SU-DHL-6 (cell line): ENCODE data around the gene APOD.

Source experiments
- H2AFZ ChIP-seq: fragments of 200-600 bp; sonication (generic); 2 replicates; pipeline ENCODE4 v1.6.1; 2014; ENCODE audit warnings: low read depth, mild to moderate bottlenecking, moderate library complexity, mixed read lengths, antibody characterized with exemption, low read length; ENCODE audit not compliant: severe bottlenecking
- H3F3A ChIP-seq: fragments of 200-600 bp; shearing (Covaris generic); 2 replicates; pipeline ENCODE4 v1.6.0; 2016; ENCODE audit warnings: antibody characterized with exemption, mild to moderate bottlenecking; ENCODE audit not compliant: insufficient read depth
- H3K27ac ChIP-seq: fragments of 200-600 bp; sonication (generic); 2 replicates; pipeline ENCODE4 v1.5.1; 2016; ENCODE audit warnings: low read depth, mild to moderate bottlenecking, low read length, moderate library complexity, mixed read lengths
- H3K27me3 ChIP-seq: fragments of 200-600 bp; sonication (generic), shearing (Covaris generic); 2 replicates; pipeline ENCODE4 v1.6.0; 2014; ENCODE audit warnings: mild to moderate bottlenecking, low read length
- H3K36me3 ChIP-seq: fragments of 200-600 bp; sonication (generic); 2 replicates; pipeline ENCODE4 v1.6.1; 2014; ENCODE audit warnings: mild to moderate bottlenecking, low read length, mixed read lengths
- H3K4me2 ChIP-seq: fragments of 300-600, 200-600 bp; shearing (Covaris generic), sonication (generic); 2 replicates; pipeline ENCODE4 v1.6.0; 2014; ENCODE audit warnings: low read length, low read depth, mild to moderate bottlenecking; ENCODE audit not compliant: poor library complexity, severe bottlenecking
- H3K4me3 ChIP-seq: fragments of 200-600 bp; sonication (generic); 2 replicates; pipeline ENCODE4 v1.5.1; 2014; ENCODE audit warnings: antibody characterized with exemption, low read length, mild to moderate bottlenecking, mixed read lengths; ENCODE audit not compliant: insufficient read depth, poor library complexity, severe bottlenecking
- H3K79me2 ChIP-seq: fragments of 200-600 bp; sonication (generic); 2 replicates; pipeline ENCODE4 v1.6.1; 2014; ENCODE audit warnings: mild to moderate bottlenecking, low read length, moderate library complexity; ENCODE audit not compliant: insufficient read depth
- H3K9ac ChIP-seq: fragments of 200-600 bp; sonication (generic); 2 replicates; pipeline ENCODE4 v1.7.0; 2014; ENCODE audit warnings: mild to moderate bottlenecking, low read length
- H3K9me2 ChIP-seq: fragments of 200-600 bp; sonication (generic); replicated peaks from 2 replicates; pipeline ENCODE4 v1.6.1; 2014; ENCODE audit warnings: low read length; ENCODE audit not compliant: insufficient read depth
- H3K9me3 ChIP-seq: fragments of 200-600 bp; sonication (generic); 2 replicates; pipeline ENCODE4 v1.6.1; 2014; ENCODE audit warnings: low read length, mixed read lengths; ENCODE audit not compliant: insufficient read depth
- H4K20me1 ChIP-seq: fragments of 200-600 bp; sonication (generic); 2 replicates; pipeline ENCODE4 v1.6.1; 2014; ENCODE audit warnings: low read depth, mild to moderate bottlenecking, antibody characterized with exemption, low read length, moderate library complexity, mixed read lengths
- CTCF ChIP-seq: fragments of 200-600 bp; sonication (generic); IDR thresholded peaks from one replicate; pipeline ENCODE4 v1.5.1; 2017; ENCODE audit warnings: antibody characterized with exemption, mild to moderate bottlenecking, low read length, moderate library complexity; ENCODE audit not compliant: insufficient read depth, poor library complexity, severe bottlenecking
- EZH2phosphoT487 ChIP-seq: fragments of 200-600 bp; sonication (generic), shearing (Covaris generic); conservative IDR thresholded peaks from 2 replicates; pipeline ENCODE4 v1.6.1; 2018; ENCODE audit warnings: mild to moderate bottlenecking, antibody characterized with exemption, low read length, moderate library complexity, mixed read lengths

The APOD gene

DNA sequence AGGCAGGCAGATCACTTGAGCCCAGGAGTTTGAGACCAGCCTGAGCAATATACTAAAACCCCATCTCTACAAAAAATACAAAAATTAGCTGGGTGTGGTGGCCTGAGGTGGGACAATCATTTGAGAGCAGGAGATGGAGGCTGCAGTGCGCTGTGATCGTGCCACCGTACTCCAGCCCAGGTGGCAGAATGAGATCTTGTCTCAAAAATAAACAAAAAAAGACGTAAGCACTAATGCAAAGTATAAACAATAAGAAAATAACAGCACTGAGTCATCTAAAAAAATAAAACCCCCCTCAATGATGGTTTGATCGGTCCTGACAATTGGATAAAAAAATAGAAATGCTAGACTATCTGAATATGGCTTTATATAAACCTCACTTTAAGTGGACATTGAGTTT lies 44.3 kb downstream of the APOD start:
- Histone ChIP-seq H3K79me2 (peaks cover 82% of the 10 kb centered on the region), H3K9me3 (no peaks in the 10 kb centered on the region), H3K9ac (no peak overlapping the region), H2AFZ (no peak overlapping the region), H3K27me3 (no peaks in the 10 kb centered on the region), H3K27ac (no peak overlapping the region; the same call in 1 of the 2 replicates), H3K9me2 (no peaks in the 10 kb centered on the region), H3K4me3 (no peak overlapping the region), H3K4me2 (peak overlapping the region; percentile 91), H3F3A (peaks cover 18% of the 10 kb centered on the region), H3K36me3 (peaks cover 4% of the 10 kb centered on the region; the same call in 1 of the 2 replicates), H4K20me1 (peaks cover 12% of the 10 kb centered on the region; the same call in 1 of the 2 replicates)
- TF ChIP-seq EZH2phosphoT487 (no peak), CTCF (no peak)

DNA sequence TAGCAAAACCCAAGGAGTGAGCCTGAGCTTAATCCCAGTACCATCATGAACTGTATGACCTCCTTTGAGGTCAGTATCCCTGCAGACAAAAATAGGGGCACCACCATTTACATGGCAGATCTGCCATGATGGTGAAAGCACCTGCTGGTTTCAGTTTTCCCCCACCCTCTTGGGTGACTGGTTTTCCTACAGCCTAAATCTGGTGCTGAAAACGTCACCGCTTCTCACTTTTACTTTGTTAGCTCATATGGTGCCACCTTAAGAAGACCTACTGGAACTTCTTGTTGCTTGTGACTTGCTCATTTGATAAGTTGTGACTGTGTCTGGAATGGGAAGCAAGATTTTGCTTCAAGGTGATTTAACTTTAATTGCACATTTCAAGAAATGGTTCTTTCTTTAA lies 45.7 kb downstream of the APOD start:
- H4K20me1 ChIP-seq, result peaks cover 18% of the 10 kb centered on the region; the same call in 1 of the 2 replicates
- peaks cover 97% of the 10 kb centered on the region for H3K79me2 ChIP-seq
- H3K4me3 ChIP-seq, result peak overlapping the region; percentile 13
- peaks cover 4% of the 10 kb centered on the region; the same call in 1 of the 2 replicates for H3K36me3 ChIP-seq
- no peaks in the 10 kb centered on the region for H3K9me2 ChIP-seq
- H3F3A ChIP-seq, result peaks cover 18% of the 10 kb centered on the region
- no peak overlapping the region for H2AFZ ChIP-seq
- H3K9ac ChIP-seq, result no peak overlapping the region
- peak overlapping the region; percentile 91 for H3K4me2 ChIP-seq
- H3K27me3 ChIP-seq, result no peaks in the 10 kb centered on the region
- H3K9me3 ChIP-seq, result no peaks in the 10 kb centered on the region
- TF ChIP-seq CTCF (no peak), EZH2phosphoT487 (no peak)
- peak overlapping the region; percentile 49; the same call in 1 of the 2 replicates for H3K27ac ChIP-seq

GRCh38 chr3:195535293-195535692 lies 48.4 kb downstream of the APOD start:
- no peaks in the 10 kb centered on the region for H3K27me3 ChIP-seq
- no peak overlapping the region for H3K4me3 ChIP-seq
- H3K9me3 ChIP-seq, result no peaks in the 10 kb centered on the region
- H3F3A ChIP-seq, result peaks cover 3% of the 10 kb centered on the region; the same call in 1 of the 2 replicates
- TF ChIP-seq CTCF, result no peak
- TF ChIP-seq EZH2phosphoT487, result no peak
- H2AFZ ChIP-seq, result no peak overlapping the region
- no peak overlapping the region for H3K9ac ChIP-seq
- no peak overlapping the region for H3K4me2 ChIP-seq
- H3K9me2 ChIP-seq, result no peaks in the 10 kb centered on the region
- peaks cover 3% of the 10 kb centered on the region; the same call in 1 of the 2 replicates for H3K36me3 ChIP-seq
- peaks cover 6% of the 10 kb centered on the region; the same call in 1 of the 2 replicates for H4K20me1 ChIP-seq
- peaks cover 95% of the 10 kb centered on the region for H3K79me2 ChIP-seq
- H3K27ac ChIP-seq, result no peak overlapping the region
